A673 (cell line): ENCODE measurements around the gene OR1I1. TPM values are rescaled to one million over a fixed set of nuclear protein-coding genes. Genes with fewer than 3 reads are reported as not detected.
"Not testable (repeated sequence)": the region's sequence is repeated elsewhere in the genome, so short reads cannot be mapped to it uniquely, and the experiment has no call there.

ENCODE experiments used
- BruUV-seq: library from RNA; stranded (reverse); fragments of 400-500 nt; replicated peaks from 2 replicates; lab custom pipeline; 2021; lab: Mats Ljungman, UMichigan
- CTCF ChIA-PET: fragments of 300-600 bp; sonication (Branson Sonifier 250); formaldehyde crosslinking; loops from one replicate; lab custom pipeline; 2022; ENCODE audit warnings: antibody characterized with exemption; lab: Charles Lee
- POLR2A ChIA-PET: fragments of 300-600 bp; sonication (Branson Sonifier 250); formaldehyde crosslinking; loops from one replicate; lab custom pipeline; 2022; ENCODE audit warnings: antibody characterized with exemption; ENCODE audit not compliant: low non-redundant PET; lab: Charles Lee
- DNase-seq: peaks from one replicate; pipeline ENCODE4 v3.0.0-alpha.2; 2015; ENCODE audit warnings: low spot score
- H3K27ac ChIP-seq: fragments of 200-600 bp; sonication (generic); 2 replicates; pipeline ENCODE4 v1.5.1; 2016; ENCODE audit warnings: mixed run types, low read depth, mild to moderate bottlenecking, mixed read lengths, antibody characterized with exemption, low read length; ENCODE audit not compliant: poor library complexity, severe bottlenecking
- H3K27me3 ChIP-seq: fragments of 200-600 bp; sonication (generic); replicated peaks from 2 replicates; pipeline ENCODE4 v1.6.1; 2017; ENCODE audit warnings: mixed run types, low read depth, mild to moderate bottlenecking, mixed read lengths, antibody characterized with exemption, low read length; ENCODE audit not compliant: insufficient read depth, poor library complexity
- H3K36me3 ChIP-seq: fragments of 200-600 bp; sonication (generic); 2 replicates; pipeline ENCODE4 v1.6.1; 2016; ENCODE audit warnings: mixed run types, mild to moderate bottlenecking, mixed read lengths, antibody characterized with exemption, low read length; ENCODE audit not compliant: insufficient read depth, poor library complexity, severe bottlenecking
- H3K4me1 ChIP-seq: fragments of 200-600 bp; sonication (generic); 2 replicates; pipeline ENCODE4 v1.6.1; 2017; ENCODE audit warnings: mixed run types, mild to moderate bottlenecking, mixed read lengths, antibody characterized with exemption, low read length; ENCODE audit not compliant: insufficient read depth, poor library complexity, severe bottlenecking
- H3K4me3 ChIP-seq: fragments of 200-600 bp; sonication (generic); 2 replicates; pipeline ENCODE4 v1.5.1; 2016; ENCODE audit warnings: low read depth, mixed run types, mild to moderate bottlenecking, mixed read lengths, low read length; ENCODE audit not compliant: poor library complexity, severe bottlenecking
- H3K9me3 ChIP-seq: fragments of 200-600 bp; sonication (generic); 2 replicates; pipeline ENCODE4 v1.6.1; 2016; ENCODE audit warnings: mixed run types, low read depth, mild to moderate bottlenecking, mixed read lengths, antibody characterized with exemption, low read length; ENCODE audit not compliant: poor library complexity, severe bottlenecking
- CTCF ChIP-seq: fragments of 300-800, 200-600 bp; sonication (generic); conservative IDR thresholded peaks from 2 replicates; pipeline ENCODE4 v1.5.1; 2017; ENCODE audit warnings: low read depth, mild to moderate bottlenecking, antibody characterized with exemption, low read length, moderate library complexity, mixed read lengths
- EZH2 ChIP-seq: fragments of 200-600 bp; sonication (generic); IDR thresholded peaks from 2 replicates; pipeline ENCODE4 v1.6.1; 2017; ENCODE audit warnings: borderline replicate concordance, low read depth, mild to moderate bottlenecking, mixed read lengths, antibody characterized with exemption, low read length; ENCODE audit not compliant: poor library complexity, severe bottlenecking
- intact Hi-C: fragments of 100-400 bp; cut with micrococcal nuclease; formaldehyde crosslinking; loops from one replicate; pipeline ENCODE4 v1.10.0; 2022; ENCODE audit not compliant: unreplicated experiment
- total RNA-seq: library from RNA; stranded (reverse); gene quantifications from 2 replicates; pipeline ENCODE4 v1.2.3, GENCODE V29; 2021

Gene OR1I1
- total RNA-seq, 1 experiment from 2014 or later, result not detected

- intact Hi-C loops, result no loop called here
- H3K27ac ChIP-seq, result no peak overlapping the region
- H3K27me3 ChIP-seq, result peaks cover 5% of the 10 kb centered on the region
- TF ChIP-seq EZH2, result no peak
- TF ChIP-seq CTCF, result 0 out of 2 replicates have a peak, but pooled peaks have one; percentile 19
- no peak for DNase-seq
- BruUV-seq, result no TSS peak
- CTCF ChIA-PET, result no interaction called here
- no peak overlapping the region for H3K4me3 ChIP-seq
- POLR2A ChIA-PET, result no interaction called here
- H3K4me1 ChIP-seq, result no peaks in the 10 kb centered on the region
- H3K36me3 ChIP-seq, result no peaks in the 10 kb centered on the region
- H3K9me3 ChIP-seq, result no peaks in the 10 kb centered on the region
Measured at GRCh38 chr19:15072930-15073647, 8.9 kb upstream of the OR1I1 start.

- intact Hi-C loops, result no loop called here
- TF ChIP-seq CTCF (no peak), EZH2 (no peak)
- no peaks in the 10 kb centered on the region for H3K9me3 ChIP-seq
- no peak for DNase-seq
- H3K4me3 ChIP-seq, result no peak overlapping the region
- ChIA-PET CTCF (no interaction called here), POLR2A (no interaction called here)
- H3K27me3 ChIP-seq, result peaks cover 7% of the 10 kb centered on the region
- no TSS peak for BruUV-seq
- no peak overlapping the region for H3K27ac ChIP-seq
- no peaks in the 10 kb centered on the region for H3K36me3 ChIP-seq
- no peaks in the 10 kb centered on the region for H3K4me1 ChIP-seq
Measured at GRCh38 chr19:15074371-15074770, 7.6 kb upstream of the OR1I1 start.

- ChIA-PET POLR2A (no interaction called here), CTCF (no interaction called here)
- TF ChIP-seq CTCF (no peak), EZH2 (no peak)
- DNase-seq, result no peak
- no peak overlapping the region for H3K27ac ChIP-seq
- no peaks in the 10 kb centered on the region for H3K4me1 ChIP-seq
- no peaks in the 10 kb centered on the region for H3K36me3 ChIP-seq
- H3K4me3 ChIP-seq, result no peak overlapping the region
- H3K9me3 ChIP-seq, result no peaks in the 10 kb centered on the region
- intact Hi-C loops, result no loop called here
- peaks cover 12% of the 10 kb centered on the region for H3K27me3 ChIP-seq
- BruUV-seq, result no TSS peak
Measured at GRCh38 chr19:15075806-15076205, 6.2 kb upstream of the OR1I1 start.

GRCh38 chr19:15080002-15080401 lies 2.0 kb upstream of the OR1I1 start:
- peak; percentile 19 for DNase-seq
- H3K36me3 ChIP-seq, intact Hi-C loops, H3K4me1 ChIP-seq, BruUV-seq, H3K4me3 ChIP-seq, H3K9me3 ChIP-seq, H3K27ac ChIP-seq: not testable (repeated sequence)
- H3K27me3 ChIP-seq, result peaks cover 15% of the 10 kb centered on the region
- ChIA-PET POLR2A (interaction anchor here (0.7 kb wide), 1 partner anchor 1237 kb away, joined by 8 read pairs; no protein-coding TSS in a partner anchor), CTCF (interaction anchor here (0.7 kb wide), 1 partner anchor 748 kb away, joined by 5 read pairs; no protein-coding TSS in a partner anchor)
